SU-DHL-6 (cell line): Measurements from ENCODE around the gene RNFT2.

ENCODE experiments used
- H2AFZ ChIP-seq: fragments of 200-600 bp; sonication (generic); 2 replicates; pipeline ENCODE4 v1.6.1; 2014; ENCODE audit warnings: low read depth, mild to moderate bottlenecking, moderate library complexity, mixed read lengths, antibody characterized with exemption, low read length; ENCODE audit not compliant: severe bottlenecking
- H3F3A ChIP-seq: fragments of 200-600 bp; shearing (Covaris generic); 2 replicates; pipeline ENCODE4 v1.6.0; 2016; ENCODE audit warnings: antibody characterized with exemption, mild to moderate bottlenecking; ENCODE audit not compliant: insufficient read depth
- H3K27ac ChIP-seq: fragments of 200-600 bp; sonication (generic); 2 replicates; pipeline ENCODE4 v1.5.1; 2016; ENCODE audit warnings: low read depth, mild to moderate bottlenecking, low read length, moderate library complexity, mixed read lengths
- H3K27me3 ChIP-seq: fragments of 200-600 bp; sonication (generic), shearing (Covaris generic); 2 replicates; pipeline ENCODE4 v1.6.0; 2014; ENCODE audit warnings: mild to moderate bottlenecking, low read length
- H3K36me3 ChIP-seq: fragments of 200-600 bp; sonication (generic); 2 replicates; pipeline ENCODE4 v1.6.1; 2014; ENCODE audit warnings: mild to moderate bottlenecking, low read length, mixed read lengths
- H3K4me2 ChIP-seq: fragments of 300-600, 200-600 bp; shearing (Covaris generic), sonication (generic); 2 replicates; pipeline ENCODE4 v1.6.0; 2014; ENCODE audit warnings: low read length, low read depth, mild to moderate bottlenecking; ENCODE audit not compliant: poor library complexity, severe bottlenecking
- H3K4me3 ChIP-seq: fragments of 200-600 bp; sonication (generic); 2 replicates; pipeline ENCODE4 v1.5.1; 2014; ENCODE audit warnings: antibody characterized with exemption, low read length, mild to moderate bottlenecking, mixed read lengths; ENCODE audit not compliant: insufficient read depth, poor library complexity, severe bottlenecking
- H3K79me2 ChIP-seq: fragments of 200-600 bp; sonication (generic); 2 replicates; pipeline ENCODE4 v1.6.1; 2014; ENCODE audit warnings: mild to moderate bottlenecking, low read length, moderate library complexity; ENCODE audit not compliant: insufficient read depth
- H3K9ac ChIP-seq: fragments of 200-600 bp; sonication (generic); 2 replicates; pipeline ENCODE4 v1.7.0; 2014; ENCODE audit warnings: mild to moderate bottlenecking, low read length
- H3K9me2 ChIP-seq: fragments of 200-600 bp; sonication (generic); replicated peaks from 2 replicates; pipeline ENCODE4 v1.6.1; 2014; ENCODE audit warnings: low read length; ENCODE audit not compliant: insufficient read depth
- H3K9me3 ChIP-seq: fragments of 200-600 bp; sonication (generic); 2 replicates; pipeline ENCODE4 v1.6.1; 2014; ENCODE audit warnings: low read length, mixed read lengths; ENCODE audit not compliant: insufficient read depth
- H4K20me1 ChIP-seq: fragments of 200-600 bp; sonication (generic); 2 replicates; pipeline ENCODE4 v1.6.1; 2014; ENCODE audit warnings: low read depth, mild to moderate bottlenecking, antibody characterized with exemption, low read length, moderate library complexity, mixed read lengths
- CTCF ChIP-seq: fragments of 200-600 bp; sonication (generic); IDR thresholded peaks from one replicate; pipeline ENCODE4 v1.5.1; 2017; ENCODE audit warnings: antibody characterized with exemption, mild to moderate bottlenecking, low read length, moderate library complexity; ENCODE audit not compliant: insufficient read depth, poor library complexity, severe bottlenecking
- EZH2phosphoT487 ChIP-seq: fragments of 200-600 bp; sonication (generic), shearing (Covaris generic); conservative IDR thresholded peaks from 2 replicates; pipeline ENCODE4 v1.6.1; 2018; ENCODE audit warnings: mild to moderate bottlenecking, antibody characterized with exemption, low read length, moderate library complexity, mixed read lengths

The RNFT2 gene

GRCh38 chr12:116878567-116879508, 140.7 kb downstream of the RNFT2 start:
- no peaks in the 10 kb centered on the region for H3K36me3 ChIP-seq
- H3K9me3 ChIP-seq = no peaks in the 10 kb centered on the region
- no peak overlapping the region for H3K27ac ChIP-seq
- peak overlapping the region; percentile 43 for H3K4me3 ChIP-seq
- H4K20me1 ChIP-seq = no peaks in the 10 kb centered on the region
- TF ChIP-seq EZH2phosphoT487 = no peak
- TF ChIP-seq CTCF = no peak
- H3K9ac ChIP-seq = peak overlapping the region; percentile 43
- H3K27me3 ChIP-seq = 0 out of 2 replicates have a peak, but pooled peaks cover 2% of the 10 kb centered on the region
- H3K4me2 ChIP-seq = peak overlapping the region; percentile 52
- H3K79me2 ChIP-seq = no peaks in the 10 kb centered on the region
- H3K9me2 ChIP-seq = no peaks in the 10 kb centered on the region
- no peaks in the 10 kb centered on the region for H3F3A ChIP-seq
- H2AFZ ChIP-seq = peak overlapping the region; percentile 40

- TF ChIP-seq CTCF = no peak
- TF ChIP-seq EZH2phosphoT487 = 0 out of 2 replicates have a peak, but pooled peaks have one; percentile 78
- Histone ChIP-seq H3K9ac (peak overlapping the region; percentile 43), H2AFZ (peak overlapping the region; percentile 40), H3K36me3 (no peaks in the 10 kb centered on the region), H3K79me2 (no peaks in the 10 kb centered on the region), H3K4me3 (peak overlapping the region; percentile 43), H3K27me3 (0 out of 2 replicates have a peak, but pooled peaks cover 2% of the 10 kb centered on the region), H3K4me2 (peak overlapping the region; percentile 52), H3K9me2 (no peaks in the 10 kb centered on the region), H4K20me1 (no peaks in the 10 kb centered on the region), H3F3A (no peaks in the 10 kb centered on the region), H3K9me3 (no peaks in the 10 kb centered on the region), H3K27ac (no peak overlapping the region)
These were observed 141.5 kb downstream of the RNFT2 start for GRCh38 chr12:116879509-116880212.

- Histone ChIP-seq H2AFZ (peak overlapping the region; percentile 5), H3K27ac (no peak overlapping the region), H3K9me3 (no peaks in the 10 kb centered on the region), H3K79me2 (no peaks in the 10 kb centered on the region), H3K9me2 (no peaks in the 10 kb centered on the region), H3K36me3 (no peaks in the 10 kb centered on the region), H3K9ac (peak overlapping the region; percentile 43), H3K27me3 (0 out of 2 replicates have a peak, but pooled peaks cover 2% of the 10 kb centered on the region), H3K4me3 (peak overlapping the region; percentile 43), H3F3A (no peaks in the 10 kb centered on the region), H3K4me2 (peak overlapping the region; percentile 52), H4K20me1 (no peaks in the 10 kb centered on the region)
- no peak for TF ChIP-seq EZH2phosphoT487
- TF ChIP-seq CTCF = no peak
These were observed 142.2 kb downstream of the RNFT2 start for GRCh38 chr12:116880213-116880816.
